Measurements from ENCODE around the gene C16orf74. TPM values are rescaled to one million over a fixed set of nuclear protein-coding genes. Genes with fewer than 3 reads are reported as not detected.

The C16orf74 gene
- total RNA-seq, 4 donors from 2014 or later, result 2.5 to 6.6 TPM; not detected in 2

DNA sequence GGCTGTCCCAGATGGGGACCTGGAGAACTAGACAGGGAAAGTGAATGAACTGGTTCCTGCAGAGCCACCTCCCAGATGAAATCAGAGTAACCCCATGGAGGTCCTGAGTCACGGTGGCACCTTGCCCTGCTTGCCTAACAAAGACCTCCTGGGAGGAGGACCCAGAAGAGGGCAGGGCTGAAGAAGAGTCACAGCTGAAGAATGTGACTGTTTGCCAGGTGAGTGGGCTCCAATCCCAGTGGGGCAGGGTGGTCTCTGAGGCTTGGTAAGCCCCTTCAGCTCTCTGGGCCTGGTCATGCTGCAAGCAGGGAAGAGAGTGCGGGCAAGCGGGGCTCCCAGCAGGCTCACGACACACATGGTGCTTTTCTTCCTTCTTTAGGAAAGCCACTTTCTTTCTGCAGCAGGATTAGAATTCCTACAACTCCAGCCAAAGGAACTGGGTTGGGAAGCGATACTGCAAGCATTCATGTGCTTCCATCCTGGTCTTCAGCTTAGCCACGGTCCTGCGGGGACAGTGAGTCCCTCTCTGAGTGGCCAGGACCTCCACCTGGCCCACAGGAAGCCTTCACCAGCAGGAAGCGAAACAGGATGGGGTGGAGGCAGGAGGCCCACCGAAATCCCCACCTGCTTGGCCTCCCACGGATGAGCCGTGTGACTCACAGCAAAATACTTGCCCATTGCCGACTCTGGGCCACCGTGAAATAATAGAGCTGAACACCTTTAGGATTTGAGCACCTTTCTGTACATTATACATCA is 4.3 kb downstream of the C16orf74 start:
- peak overlapping the region in 1 of 4 donors; percentile 38 for H3K27ac ChIP-seq
- no peak overlapping the region for H3K4me3 ChIP-seq
- peak in 1 of 3 donors; percentile 52 for DNase-seq

GRCh38 chr16:85738923-85739715 is 11.8 kb downstream of the C16orf74 start:
- Histone ChIP-seq H3K27ac (no peak overlapping the region), H3K9me3 (no peaks in the 10 kb centered on the region), H3K36me3 (no peaks in the 10 kb centered on the region), H3K4me3 (no peak overlapping the region), H3K4me1 (peaks cover 0 to 16% (median 8%) of the 10 kb centered on the region in 4 donors), H3K27me3 (no peaks in the 10 kb centered on the region)
- TF ChIP-seq CTCF (IDR thresholded peaks at IDR 0.05) (no peak), POLR2A (IDR thresholded peaks at IDR 0.05) (no peak)
- no peak for DNase-seq

More for the DNA sequence above, 4.3 kb downstream of the C16orf74 start:
- H3K36me3 ChIP-seq, result no peaks in the 10 kb centered on the region
- peaks cover 0 to 9% of the 10 kb centered on the region in 2 donors for H3K27me3 ChIP-seq
- peaks cover 4 to 13% (median 8%) of the 10 kb centered on the region in 4 donors for H3K4me1 ChIP-seq
- TF ChIP-seq CTCF (IDR thresholded peaks at IDR 0.05) (no peak), POLR2A (IDR thresholded peaks at IDR 0.05) (no peak)
- H3K9me3 ChIP-seq, result no peaks in the 10 kb centered on the region

- no peaks in the 10 kb centered on the region for H3K9me3 ChIP-seq
- no peaks in the 10 kb centered on the region for H3K27me3 ChIP-seq
- no peak for DNase-seq
- no peaks in the 10 kb centered on the region for H3K36me3 ChIP-seq
- H3K27ac ChIP-seq, result no peak overlapping the region
- no peak overlapping the region for H3K4me3 ChIP-seq
- peaks cover 0 to 16% (median 8%) of the 10 kb centered on the region in 4 donors for H3K4me1 ChIP-seq
- TF ChIP-seq POLR2A (IDR thresholded peaks at IDR 0.05) (no peak), CTCF (IDR thresholded peaks at IDR 0.05) (no peak)
Observed at GRCh38 chr16:85736921-85737320, 14.0 kb downstream of the C16orf74 start.

- peak overlapping the region in 1 of 4 donors; percentile 1 for H3K4me3 ChIP-seq
- no peaks in the 10 kb centered on the region for H3K36me3 ChIP-seq
- peaks cover 0 to 16% (median 8%) of the 10 kb centered on the region in 4 donors for H3K4me1 ChIP-seq
- H3K27ac ChIP-seq, result peak overlapping the region in 1 of 4 donors; percentile 72
- TF ChIP-seq POLR2A (IDR thresholded peaks at IDR 0.05) (no peak), CTCF (IDR thresholded peaks at IDR 0.05) (no peak)
- H3K27me3 ChIP-seq, result no peaks in the 10 kb centered on the region
- no peaks in the 10 kb centered on the region for H3K9me3 ChIP-seq
- DNase-seq, result no peak
Observed at GRCh38 chr16:85735946-85736345, 14.9 kb downstream of the C16orf74 start.

DNA sequence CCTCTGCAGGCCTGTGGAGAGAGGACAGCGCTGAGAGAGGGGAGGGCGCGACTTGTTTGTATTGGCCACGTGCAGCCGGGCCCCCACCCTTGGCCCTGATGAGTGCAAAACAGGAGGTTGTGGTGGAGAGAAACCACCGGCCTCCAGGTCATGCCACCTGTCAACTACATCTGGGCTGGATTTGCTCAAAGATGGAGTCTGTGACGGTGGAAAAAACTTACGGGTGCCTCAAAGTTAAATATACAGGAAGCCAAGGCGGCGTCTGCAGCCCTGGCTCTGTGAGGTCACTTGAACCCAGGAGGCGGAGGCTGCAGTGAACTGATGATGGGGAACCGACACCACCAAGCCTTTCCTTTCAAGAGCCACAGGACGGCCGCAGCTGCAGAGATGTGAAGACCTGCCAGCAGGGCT is 15.7 kb downstream of the C16orf74 start:
- peaks cover 0 to 16% (median 8%) of the 10 kb centered on the region in 4 donors for H3K4me1 ChIP-seq
- H3K9me3 ChIP-seq, result no peaks in the 10 kb centered on the region
- H3K4me3 ChIP-seq, result peak overlapping the region in 1 of 4 donors; percentile 22
- peak overlapping the region in 1 of 4 donors; percentile 72 for H3K27ac ChIP-seq
- H3K27me3 ChIP-seq, result no peaks in the 10 kb centered on the region
- TF ChIP-seq CTCF (IDR thresholded peaks at IDR 0.05) (no peak), POLR2A (IDR thresholded peaks at IDR 0.05) (no peak)
- no peaks in the 10 kb centered on the region for H3K36me3 ChIP-seq
- DNase-seq, result peak in 2 of 3 donors; percentile 90

All from Peyer's patch (tissue), 4 donors.